Measurements from ENCODE around the gene SLC8A3.

DNA sequence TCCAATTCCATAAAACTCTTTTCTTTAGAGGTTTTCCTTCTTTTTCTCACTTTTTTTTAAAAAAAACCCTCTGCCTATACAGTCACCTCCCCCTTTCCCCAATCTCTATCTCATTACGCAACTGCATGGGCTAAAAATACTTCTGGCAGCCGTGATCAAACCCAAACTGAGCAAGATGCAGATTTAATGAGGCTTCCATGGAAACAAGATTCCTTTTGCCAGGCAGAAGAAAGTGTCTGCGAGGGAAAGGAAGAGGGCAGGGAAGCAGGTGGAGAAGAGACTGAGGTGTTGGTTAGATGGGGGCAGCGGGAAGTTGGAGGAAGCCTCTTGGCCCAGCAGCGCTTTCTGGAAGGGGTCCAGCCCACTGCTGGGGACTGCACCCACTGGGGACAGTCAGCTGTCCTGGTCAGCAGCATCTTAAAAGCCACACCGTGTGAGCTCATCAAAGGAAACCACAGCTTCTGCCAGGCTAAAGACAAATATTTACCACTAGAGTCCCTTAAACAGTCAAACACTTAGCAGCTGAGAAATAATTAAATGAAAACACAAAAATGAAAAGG, 90.4 kb downstream of the SLC8A3 start:
- TF ChIP-seq, protein P1, sequence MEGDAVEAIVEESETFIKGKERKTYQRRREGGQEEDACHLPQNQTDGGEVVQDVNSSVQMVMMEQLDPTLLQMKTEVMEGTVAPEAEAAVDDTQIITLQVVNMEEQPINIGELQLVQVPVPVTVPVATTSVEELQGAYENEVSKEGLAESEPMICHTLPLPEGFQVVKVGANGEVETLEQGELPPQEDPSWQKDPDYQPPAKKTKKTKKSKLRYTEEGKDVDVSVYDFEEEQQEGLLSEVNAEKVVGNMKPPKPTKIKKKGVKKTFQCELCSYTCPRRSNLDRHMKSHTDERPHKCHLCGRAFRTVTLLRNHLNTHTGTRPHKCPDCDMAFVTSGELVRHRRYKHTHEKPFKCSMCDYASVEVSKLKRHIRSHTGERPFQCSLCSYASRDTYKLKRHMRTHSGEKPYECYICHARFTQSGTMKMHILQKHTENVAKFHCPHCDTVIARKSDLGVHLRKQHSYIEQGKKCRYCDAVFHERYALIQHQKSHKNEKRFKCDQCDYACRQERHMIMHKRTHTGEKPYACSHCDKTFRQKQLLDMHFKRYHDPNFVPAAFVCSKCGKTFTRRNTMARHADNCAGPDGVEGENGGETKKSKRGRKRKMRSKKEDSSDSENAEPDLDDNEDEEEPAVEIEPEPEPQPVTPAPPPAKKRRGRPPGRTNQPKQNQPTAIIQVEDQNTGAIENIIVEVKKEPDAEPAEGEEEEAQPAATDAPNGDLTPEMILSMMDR (CRISPR knock-in tag; IDR thresholded peaks at IDR 0.05), result no peak
- TF ChIP-seq MAZ (IDR thresholded peaks at IDR 0.05; ENCODE audit: borderline replicate concordance, low read depth, low read length) (no peak), MAZ (CRISPR knock-in tag; IDR thresholded peaks at IDR 0.05; ENCODE audit: low read depth) (no peak), ZNF232 (CRISPR knock-in tag; IDR thresholded peaks at IDR 0.05; ENCODE audit: borderline replicate concordance) (no peak), CREB1 (IDR thresholded peaks at IDR 0.05) (no peak), CREB1 (CRISPR knock-in tag; IDR thresholded peaks at IDR 0.05) (no peak), STAG1 (CRISPR knock-in tag; IDR thresholded peaks at IDR 0.05) (no peak), ZNF563 (CRISPR knock-in tag; IDR thresholded peaks at IDR 0.05) (no peak), ZNF746 (CRISPR knock-in tag; IDR thresholded peaks at IDR 0.05) (no peak)
- TF ChIP-seq, protein P2, sequence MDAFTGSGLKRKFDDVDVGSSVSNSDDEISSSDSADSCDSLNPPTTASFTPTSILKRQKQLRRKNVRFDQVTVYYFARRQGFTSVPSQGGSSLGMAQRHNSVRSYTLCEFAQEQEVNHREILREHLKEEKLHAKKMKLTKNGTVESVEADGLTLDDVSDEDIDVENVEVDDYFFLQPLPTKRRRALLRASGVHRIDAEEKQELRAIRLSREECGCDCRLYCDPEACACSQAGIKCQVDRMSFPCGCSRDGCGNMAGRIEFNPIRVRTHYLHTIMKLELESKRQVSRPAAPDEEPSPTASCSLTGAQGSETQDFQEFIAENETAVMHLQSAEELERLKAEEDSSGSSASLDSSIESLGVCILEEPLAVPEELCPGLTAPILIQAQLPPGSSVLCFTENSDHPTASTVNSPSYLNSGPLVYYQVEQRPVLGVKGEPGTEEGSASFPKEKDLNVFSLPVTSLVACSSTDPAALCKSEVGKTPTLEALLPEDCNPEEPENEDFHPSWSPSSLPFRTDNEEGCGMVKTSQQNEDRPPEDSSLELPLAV (CRISPR knock-in tag; conservative IDR thresholded peaks at IDR 0.05; ENCODE audit: low read depth), result no peak
- TF ChIP-seq, protein P3, sequence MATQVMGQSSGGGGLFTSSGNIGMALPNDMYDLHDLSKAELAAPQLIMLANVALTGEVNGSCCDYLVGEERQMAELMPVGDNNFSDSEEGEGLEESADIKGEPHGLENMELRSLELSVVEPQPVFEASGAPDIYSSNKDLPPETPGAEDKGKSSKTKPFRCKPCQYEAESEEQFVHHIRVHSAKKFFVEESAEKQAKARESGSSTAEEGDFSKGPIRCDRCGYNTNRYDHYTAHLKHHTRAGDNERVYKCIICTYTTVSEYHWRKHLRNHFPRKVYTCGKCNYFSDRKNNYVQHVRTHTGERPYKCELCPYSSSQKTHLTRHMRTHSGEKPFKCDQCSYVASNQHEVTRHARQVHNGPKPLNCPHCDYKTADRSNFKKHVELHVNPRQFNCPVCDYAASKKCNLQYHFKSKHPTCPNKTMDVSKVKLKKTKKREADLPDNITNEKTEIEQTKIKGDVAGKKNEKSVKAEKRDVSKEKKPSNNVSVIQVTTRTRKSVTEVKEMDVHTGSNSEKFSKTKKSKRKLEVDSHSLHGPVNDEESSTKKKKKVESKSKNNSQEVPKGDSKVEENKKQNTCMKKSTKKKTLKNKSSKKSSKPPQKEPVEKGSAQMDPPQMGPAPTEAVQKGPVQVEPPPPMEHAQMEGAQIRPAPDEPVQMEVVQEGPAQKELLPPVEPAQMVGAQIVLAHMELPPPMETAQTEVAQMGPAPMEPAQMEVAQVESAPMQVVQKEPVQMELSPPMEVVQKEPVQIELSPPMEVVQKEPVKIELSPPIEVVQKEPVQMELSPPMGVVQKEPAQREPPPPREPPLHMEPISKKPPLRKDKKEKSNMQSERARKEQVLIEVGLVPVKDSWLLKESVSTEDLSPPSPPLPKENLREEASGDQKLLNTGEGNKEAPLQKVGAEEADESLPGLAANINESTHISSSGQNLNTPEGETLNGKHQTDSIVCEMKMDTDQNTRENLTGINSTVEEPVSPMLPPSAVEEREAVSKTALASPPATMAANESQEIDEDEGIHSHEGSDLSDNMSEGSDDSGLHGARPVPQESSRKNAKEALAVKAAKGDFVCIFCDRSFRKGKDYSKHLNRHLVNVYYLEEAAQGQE (IDR thresholded peaks at IDR 0.05; ENCODE audit: borderline replicate concordance in 1 of 2, low read depth in 1 of 2, low read length in 2 of 2), result no peak
